KOPT-K1 (cell line): ENCODE data around the gene BEX2.
"Not testable (repeated sequence)": the region's sequence is repeated elsewhere in the genome, so short reads cannot be mapped to it uniquely, and the experiment has no call there.

Experiments
- H3K27ac ChIP-seq: fragments of 200-600 bp; sonication (generic); 2 replicates; pipeline ENCODE4 v1.5.1; 2016; ENCODE audit warnings: antibody characterized with exemption, mild to moderate bottlenecking, low read depth, low read length; ENCODE audit not compliant: poor library complexity, severe bottlenecking
- H3K36me3 ChIP-seq: fragments of 200-600 bp; sonication (generic); 2 replicates; pipeline ENCODE4 v1.5.1; 2017; ENCODE audit warnings: antibody characterized with exemption, mild to moderate bottlenecking, low read length, moderate library complexity; ENCODE audit not compliant: insufficient read depth
- H3K9me3 ChIP-seq: fragments of 200-600 bp; sonication (generic); 2 replicates; pipeline ENCODE4 v1.5.1; 2017; ENCODE audit warnings: antibody characterized with exemption, low read length, mild to moderate bottlenecking; ENCODE audit not compliant: insufficient read depth, poor library complexity, severe bottlenecking

Gene BEX2

DNA sequence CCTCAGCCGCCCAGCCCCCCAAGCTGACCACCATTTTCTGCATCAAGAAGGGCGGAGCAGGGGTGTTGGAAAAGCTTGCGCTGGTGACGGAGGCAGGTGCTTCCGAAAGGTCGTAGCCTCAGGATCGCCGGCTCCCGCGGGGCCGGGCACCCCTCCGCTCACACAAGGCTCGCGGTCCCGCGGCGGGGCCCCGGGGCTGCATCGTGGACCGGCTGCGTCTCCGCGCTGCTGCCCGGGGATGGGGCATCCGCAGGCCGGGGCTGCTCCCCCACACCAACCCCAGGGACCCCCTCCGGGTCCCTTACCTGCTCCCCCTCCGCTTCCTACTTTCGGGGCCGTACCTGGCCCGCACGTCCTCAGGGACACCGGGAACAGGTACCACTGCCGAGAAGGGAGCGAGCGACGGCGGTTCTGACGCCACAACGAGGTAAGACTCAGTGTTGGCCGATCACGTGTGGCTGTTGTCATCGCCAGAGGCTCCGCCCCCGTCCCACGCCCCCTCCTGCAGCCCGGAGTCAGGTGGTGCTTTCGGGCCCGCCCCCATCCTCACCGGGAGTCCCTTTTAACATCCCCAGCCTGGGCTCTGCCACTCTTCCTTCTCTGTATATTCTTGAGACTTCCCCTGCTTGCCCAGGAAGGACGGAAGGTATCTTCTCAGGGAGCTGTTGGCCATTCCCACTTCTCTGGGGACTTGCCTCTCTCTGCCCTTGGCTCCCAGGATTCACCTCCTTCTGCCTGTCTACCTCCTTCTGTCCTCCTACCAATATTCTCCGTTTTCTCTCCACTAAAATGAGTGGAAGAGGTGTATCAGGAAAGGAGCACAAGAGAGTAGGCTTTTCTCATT lies at the start of gene BEX2:
Gene BEX2 (minus strand): TSS at position 436 of the 844 bp plus-strand sequence. CDS start 1,014 bp downstream, outside the sequence.
- Histone ChIP-seq H3K9me3 (no peaks in the 10 kb centered on the region), H3K36me3 (no peaks in the 10 kb centered on the region), H3K27ac (no peak within 1 kb of the TSS)

DNA sequence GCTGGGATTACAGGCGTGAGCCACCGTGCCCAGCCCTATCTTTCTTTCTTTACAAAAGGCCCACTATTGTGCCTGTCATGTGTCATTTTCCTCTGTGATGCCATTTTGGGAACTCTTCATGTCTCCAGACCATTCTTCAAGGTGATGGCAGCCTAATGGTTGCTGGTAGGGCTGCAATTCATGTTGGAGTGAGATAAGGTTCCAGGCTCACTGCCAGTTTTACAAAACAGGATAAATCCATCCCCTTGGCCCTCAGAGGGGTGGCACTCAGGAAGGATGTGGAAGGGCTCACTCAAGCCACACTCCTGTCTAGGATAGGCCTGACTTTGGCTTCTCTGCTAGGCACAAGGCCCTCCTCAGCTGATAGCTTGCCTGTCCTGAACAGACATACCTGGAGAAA lies 49.3 kb upstream of the BEX2 start:
- no peaks in the 10 kb centered on the region for H3K9me3 ChIP-seq
- no peak overlapping the region for H3K27ac ChIP-seq
- no peaks in the 10 kb centered on the region for H3K36me3 ChIP-seq

DNA sequence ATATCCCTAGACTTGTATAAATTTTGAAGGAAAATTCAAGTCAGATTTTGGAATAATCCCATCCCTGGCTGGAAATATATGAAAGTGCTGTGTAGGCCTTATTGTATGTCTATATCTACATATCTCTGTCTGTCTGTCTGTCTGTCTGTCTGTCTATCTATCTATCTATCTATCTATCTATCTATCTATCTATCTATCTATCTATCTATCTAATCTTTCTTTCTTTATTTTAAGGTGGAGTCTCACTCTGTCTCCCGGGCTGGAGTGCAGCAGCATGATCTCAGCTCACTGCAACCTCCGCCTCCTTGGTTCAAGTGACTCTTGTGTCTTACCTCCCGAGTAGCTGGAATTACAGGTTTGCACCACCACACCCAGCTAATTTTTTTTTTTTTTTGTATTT lies 48.8 kb upstream of the BEX2 start:
- not testable (repeated sequence) for H3K27ac ChIP-seq, H3K36me3 ChIP-seq, H3K9me3 ChIP-seq

DNA sequence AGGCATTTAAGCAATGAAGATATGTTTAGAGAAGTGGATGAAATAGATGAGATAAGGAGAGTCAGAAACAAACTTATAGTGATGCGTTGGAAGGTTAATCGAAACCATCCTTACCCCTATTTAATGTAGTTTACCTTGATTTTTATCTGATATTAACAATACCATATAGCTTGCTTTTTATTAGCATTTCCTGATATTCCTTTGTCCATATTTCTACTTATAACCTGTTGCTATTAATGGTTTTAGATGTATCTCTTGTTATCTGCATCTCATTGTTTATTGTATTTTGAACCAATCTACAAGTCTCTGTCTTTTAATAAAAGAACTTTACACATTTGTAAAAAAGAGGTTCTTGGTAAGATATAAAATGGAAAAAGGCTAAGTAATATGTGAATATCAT lies 47.1 kb upstream of the BEX2 start:
- no peaks in the 10 kb centered on the region for H3K36me3 ChIP-seq
- H3K9me3 ChIP-seq: no peaks in the 10 kb centered on the region
- H3K27ac ChIP-seq: no peak overlapping the region

DNA sequence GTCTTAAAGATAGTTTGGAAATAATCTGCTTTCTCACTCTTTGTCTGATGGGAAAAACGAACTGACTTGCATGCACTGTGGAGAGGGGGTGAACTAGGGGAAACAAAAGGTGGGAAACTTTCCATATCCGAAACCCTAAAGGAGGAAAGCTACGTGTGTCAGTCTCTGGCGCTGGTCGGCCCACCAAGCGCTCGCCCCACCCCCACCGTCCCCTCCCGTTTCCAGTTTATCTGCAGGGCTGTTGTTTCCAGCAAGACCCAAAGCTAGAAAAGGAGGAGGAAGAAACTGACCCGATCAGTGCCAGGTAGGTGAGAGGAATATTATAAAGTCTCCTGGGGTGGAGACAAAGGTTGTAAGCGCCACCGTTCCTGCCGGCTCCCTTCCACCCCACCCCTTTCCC lies 46.1 kb upstream of the BEX2 start:
- H3K9me3 ChIP-seq: no peaks in the 10 kb centered on the region
- no peaks in the 10 kb centered on the region for H3K36me3 ChIP-seq
- H3K27ac ChIP-seq: peak overlapping the region; percentile 22

DNA sequence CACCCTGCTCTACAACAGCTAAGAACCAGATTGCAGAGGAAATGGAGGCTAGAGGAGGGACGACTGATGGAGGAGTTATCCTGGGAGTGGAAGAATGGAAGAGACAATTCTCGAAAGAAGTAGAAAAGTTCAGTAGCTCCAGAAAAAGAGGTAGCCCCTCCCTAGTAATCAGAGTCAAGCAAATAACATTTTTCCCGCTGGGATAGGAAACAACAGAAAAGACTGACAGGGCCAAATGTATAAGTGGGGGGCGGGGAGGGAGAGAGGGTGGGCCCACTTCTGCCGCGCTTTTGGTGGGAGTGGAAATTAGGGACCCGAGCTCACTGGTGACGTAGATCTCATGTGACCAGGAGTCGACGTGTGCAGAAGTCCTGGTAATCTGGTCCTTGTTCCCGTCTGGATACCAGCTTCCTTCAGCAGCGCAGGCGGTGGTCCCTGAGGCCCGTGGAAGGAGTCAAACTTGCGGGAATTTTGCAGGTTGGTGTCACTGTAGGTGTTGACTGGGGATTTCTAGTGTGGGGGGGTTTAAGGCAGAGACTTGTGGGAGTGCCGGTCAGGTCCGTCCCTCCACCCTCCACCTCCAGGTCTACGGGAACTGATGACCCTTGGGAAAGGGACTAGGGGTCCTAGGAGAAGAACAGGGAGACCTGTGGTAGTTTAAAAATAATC lies 45.5 kb upstream of the BEX2 start, which contains the start of gene TCEAL9:
Gene TCEAL9 (plus strand): TSS at position 377 of the 669 bp plus-strand sequence. CDS start 1,179 bp downstream, outside the sequence.
- Histone ChIP-seq H3K36me3 (no peaks in the 10 kb centered on the region), H3K9me3 (no peaks in the 10 kb centered on the region), H3K27ac (peak within 1 kb of the TSS; percentile 22)

DNA sequence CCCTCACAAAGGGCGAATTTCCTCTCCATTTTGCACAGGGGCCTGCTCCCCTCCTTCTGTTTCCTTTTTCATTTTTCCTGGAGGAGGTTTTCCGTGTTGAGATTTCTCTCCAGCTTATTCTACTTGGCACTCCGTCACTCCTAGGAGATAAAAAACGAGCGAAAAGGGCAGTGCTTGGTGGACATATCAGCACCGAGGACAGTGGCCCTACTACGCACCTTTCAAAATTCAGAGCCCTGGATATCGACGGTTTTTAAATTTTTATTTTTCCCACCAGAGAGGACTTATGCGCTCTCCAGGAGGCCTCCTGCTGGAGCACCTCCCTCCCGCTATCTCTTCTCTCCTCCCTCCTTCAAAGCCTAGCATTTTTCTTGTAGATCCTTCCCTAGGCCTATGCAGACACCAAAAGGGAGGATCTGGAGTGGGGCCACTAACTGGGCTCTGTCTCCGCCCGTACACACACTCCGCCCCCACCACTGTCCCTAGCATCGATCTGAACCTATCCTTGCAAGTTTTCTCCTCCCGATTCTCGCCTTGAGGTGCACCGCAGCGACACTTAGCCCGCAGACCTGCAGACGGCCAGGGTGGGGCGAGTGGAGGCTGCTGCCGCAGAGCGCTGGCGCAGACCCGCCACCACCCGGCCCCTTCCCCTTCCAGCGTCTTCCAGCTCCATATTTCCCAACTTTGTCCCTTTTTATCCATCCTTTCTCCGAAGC lies 37.0 kb upstream of the BEX2 start:
- H3K36me3 ChIP-seq: no peaks in the 10 kb centered on the region
- no peaks in the 10 kb centered on the region for H3K9me3 ChIP-seq
- no peak overlapping the region for H3K27ac ChIP-seq

DNA sequence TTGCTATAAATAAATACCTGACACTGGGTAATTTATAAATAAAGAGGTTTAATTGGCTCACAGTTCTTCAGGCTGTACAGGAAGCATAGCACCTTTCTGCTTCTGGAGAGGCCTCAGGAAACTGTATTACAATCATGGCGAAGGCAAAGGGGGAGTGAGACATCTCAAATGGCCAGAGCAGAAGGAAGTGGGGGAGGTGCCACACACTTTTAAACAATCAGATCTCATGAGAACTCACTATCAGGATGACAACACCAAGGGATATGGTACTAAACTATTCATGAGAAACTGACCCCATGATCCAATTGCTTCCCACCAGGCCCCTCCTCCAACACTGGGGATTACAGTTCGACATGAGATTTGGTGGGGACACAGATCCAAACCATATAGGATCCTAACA lies 33.8 kb upstream of the BEX2 start:
- H3K36me3 ChIP-seq: no peaks in the 10 kb centered on the region

DNA sequence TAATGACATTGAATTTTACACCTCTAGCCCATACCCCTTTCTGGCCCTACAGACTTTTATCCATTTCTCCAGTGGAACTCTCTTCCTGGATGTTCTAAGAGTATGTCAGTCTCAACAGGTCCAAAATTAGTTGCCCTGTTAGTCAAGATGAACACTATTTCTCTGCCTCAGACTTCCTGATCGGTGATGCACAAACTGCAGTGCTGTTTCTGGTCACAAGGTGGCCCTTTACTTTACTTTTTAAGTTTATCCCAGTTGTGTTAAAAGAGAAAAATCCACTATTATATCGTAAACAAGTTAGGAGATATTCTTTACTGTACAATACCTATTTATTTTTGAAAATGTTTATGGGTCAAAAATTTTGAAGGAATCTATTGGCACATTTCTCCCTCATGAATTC lies 32.3 kb upstream of the BEX2 start:
- Histone ChIP-seq H3K36me3 (no peaks in the 10 kb centered on the region), H3K9me3 (no peaks in the 10 kb centered on the region), H3K27ac (no peak overlapping the region)

More for the DNA sequence above, 33.8 kb upstream of the BEX2 start:
- H3K9me3 ChIP-seq: no peaks in the 10 kb centered on the region
- no peak overlapping the region for H3K27ac ChIP-seq

DNA sequence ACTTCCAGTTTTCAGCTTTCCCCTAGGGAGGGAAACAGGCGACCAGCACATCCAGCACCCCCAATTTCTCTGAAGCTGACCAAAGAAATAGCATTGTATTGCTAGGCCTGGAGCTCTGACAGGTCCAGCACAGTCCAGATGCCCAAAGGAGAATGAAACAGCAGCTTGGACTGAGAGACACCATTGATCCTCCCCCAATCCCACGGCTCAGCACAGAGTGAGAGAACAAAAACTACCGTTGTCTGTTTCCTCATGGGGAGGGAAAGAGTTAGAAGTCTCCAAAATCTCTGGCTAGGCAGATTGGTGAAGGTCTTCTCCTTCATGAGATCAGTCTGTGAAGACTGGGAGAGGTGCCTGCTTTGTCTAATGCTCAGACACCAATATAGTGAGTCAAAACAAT lies 27.9 kb upstream of the BEX2 start:
- Histone ChIP-seq H3K27ac (no peak overlapping the region), H3K9me3 (no peaks in the 10 kb centered on the region), H3K36me3 (no peaks in the 10 kb centered on the region)

DNA sequence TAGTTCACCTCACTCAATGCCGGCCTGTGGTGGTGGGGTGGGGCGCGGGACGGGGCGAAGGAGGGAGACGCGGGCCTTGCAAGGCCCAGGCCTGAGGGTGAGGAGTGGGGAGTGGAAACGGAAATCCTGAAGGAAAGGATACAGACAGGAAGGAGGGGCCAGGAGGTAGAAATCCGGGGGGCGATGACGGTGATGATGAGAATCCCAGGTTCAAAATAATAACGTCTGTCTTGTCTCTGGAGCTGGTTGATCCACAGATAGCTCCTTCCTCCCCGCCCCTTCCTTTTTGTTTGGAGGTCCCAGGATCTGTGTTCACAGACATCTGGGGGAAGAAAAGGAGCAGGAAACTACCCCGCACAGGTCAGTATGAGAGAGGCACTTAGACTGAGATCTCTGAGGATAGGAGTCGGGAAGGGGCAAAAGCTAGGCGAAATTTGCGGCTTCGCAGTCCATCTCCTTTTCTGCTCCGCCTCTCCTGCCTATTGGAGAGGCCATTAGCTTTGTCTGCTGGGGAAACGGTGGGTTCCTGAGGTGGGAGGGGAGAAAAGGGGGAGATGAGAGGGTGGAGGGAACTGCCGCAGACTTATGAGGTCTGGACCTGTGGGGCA lies 20.0 kb upstream of the BEX2 start:
- no peak overlapping the region for H3K27ac ChIP-seq
- H3K36me3 ChIP-seq: no peaks in the 10 kb centered on the region
- H3K9me3 ChIP-seq: no peaks in the 10 kb centered on the region

DNA sequence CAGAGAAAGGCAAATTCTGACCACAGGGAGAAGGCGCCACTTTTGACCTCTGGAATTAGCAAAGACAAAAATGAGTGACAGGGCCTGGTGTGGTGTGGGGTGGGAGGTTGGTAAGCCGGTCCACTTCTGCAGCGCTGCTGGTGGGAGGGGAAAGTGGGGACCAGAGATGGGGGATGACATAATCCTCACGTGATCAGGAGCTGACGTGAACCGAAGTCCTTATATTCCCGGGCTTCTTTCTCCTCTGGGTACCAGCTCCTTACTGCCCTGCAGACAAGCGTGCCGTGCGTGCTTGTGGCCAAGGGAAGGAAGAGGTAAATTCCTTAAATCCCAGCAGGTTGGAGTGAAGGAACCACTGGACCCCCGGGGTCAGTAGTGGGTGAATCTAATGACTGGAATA lies 19.2 kb upstream of the BEX2 start, which contains the start of gene TCEAL7:
Gene TCEAL7 (plus strand): TSS at position 249 of the 400 bp plus-strand sequence. CDS start 1,165 bp downstream, outside the sequence.
- Histone ChIP-seq H3K36me3 (no peaks in the 10 kb centered on the region), H3K9me3 (no peaks in the 10 kb centered on the region), H3K27ac (no peak within 1 kb of the TSS)

DNA sequence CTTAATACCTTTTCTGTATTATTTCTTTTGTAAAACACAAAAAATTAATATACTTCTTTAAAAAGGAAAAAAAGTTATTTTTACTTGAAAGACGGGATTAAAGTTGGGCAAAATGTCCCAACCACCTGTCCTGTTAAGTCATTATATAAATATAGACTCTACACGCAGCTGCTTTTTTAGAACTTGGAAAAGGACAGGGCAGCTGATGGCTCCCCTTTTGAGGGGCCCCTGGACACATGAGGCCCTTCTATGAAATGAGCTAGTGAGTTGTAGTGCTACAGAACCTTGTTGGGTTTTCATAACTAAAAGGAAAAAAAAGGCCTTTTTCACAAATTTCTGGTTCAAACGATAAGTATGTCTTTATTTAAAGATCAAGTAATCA lies 600 bp upstream of the BEX2 start:
- Histone ChIP-seq H3K27ac (no peak overlapping the region), H3K9me3 (no peaks in the 10 kb centered on the region)

DNA sequence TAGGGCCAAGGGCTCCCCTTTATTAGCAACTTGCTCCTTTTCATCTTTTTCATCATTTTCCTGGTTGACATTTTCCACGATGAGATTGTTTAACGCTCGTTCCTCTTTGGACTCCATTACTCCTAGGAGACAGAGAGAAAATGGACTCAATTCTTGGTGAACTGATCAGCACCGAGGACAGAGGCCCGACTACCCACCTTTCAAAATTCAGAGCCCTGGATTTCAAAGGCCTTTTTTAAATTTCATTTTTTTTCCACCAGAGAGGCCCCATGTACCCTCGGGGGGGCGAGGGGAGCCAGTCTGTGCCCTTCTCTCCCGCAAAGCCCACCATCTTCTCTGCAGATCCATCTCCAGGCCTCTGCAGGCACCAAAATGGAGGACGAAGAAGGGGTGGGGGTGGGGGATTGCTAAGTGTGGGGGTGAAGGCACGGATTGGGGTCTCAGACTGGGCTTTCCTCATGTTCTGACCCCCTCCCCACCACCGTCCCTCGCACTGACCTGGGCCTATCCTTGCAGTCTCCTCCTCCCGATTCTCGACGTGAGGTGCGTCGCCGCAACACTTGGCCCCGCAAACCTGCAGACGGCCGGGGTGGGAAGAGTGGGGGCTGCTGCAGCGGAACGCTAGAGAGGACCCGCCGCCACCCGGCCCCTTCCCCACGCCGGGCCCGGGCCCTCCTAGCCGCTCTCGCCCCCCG lies 783 bp downstream of the BEX2 start:
- Histone ChIP-seq H3K9me3 (no peaks in the 10 kb centered on the region), H3K36me3 (no peaks in the 10 kb centered on the region), H3K27ac (no peak overlapping the region)

More for the DNA sequence above, 600 bp upstream of the BEX2 start:
- H3K36me3 ChIP-seq: no peaks in the 10 kb centered on the region
